GM21786 (cell line): Measurements from ENCODE around the gene KIF5C.
A peak's percentile ranks its signal among the peaks of the same experiment; 100 is the strongest.

Experiments
- ATAC-seq: cut with Tn5 transposase; IDR thresholded peaks from one replicate; pipeline ENCODE4 v1.9.1; 2021; ENCODE audit not compliant: unreplicated experiment

KIF5C gene

GRCh38 chr2:148984449-148984848 is 109.4 kb downstream of the KIF5C start:
- ATAC-seq = no peak

GRCh38 chr2:148987286-148987685 is 112.3 kb downstream of the KIF5C start:
- no peak for ATAC-seq

DNA sequence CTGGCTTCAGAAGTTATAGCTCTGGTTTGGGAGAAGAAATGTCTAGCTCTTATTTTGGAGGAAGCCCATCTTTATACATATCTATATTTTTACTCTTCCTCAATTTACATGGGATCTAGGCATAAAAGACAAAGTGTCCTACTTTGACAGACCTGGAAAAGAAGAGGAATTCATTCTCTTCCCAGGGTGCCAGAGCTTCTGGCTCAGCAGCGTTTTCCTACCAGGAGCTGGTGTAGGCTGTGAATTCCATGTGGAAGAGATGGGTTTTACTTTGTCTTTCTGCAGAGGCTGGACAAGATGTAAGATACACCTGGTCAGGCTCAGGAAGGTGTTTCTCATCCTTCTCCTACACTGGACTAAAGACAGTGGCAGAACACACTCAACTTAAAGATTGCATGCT is 113.3 kb downstream of the KIF5C start:
- no peak for ATAC-seq

DNA sequence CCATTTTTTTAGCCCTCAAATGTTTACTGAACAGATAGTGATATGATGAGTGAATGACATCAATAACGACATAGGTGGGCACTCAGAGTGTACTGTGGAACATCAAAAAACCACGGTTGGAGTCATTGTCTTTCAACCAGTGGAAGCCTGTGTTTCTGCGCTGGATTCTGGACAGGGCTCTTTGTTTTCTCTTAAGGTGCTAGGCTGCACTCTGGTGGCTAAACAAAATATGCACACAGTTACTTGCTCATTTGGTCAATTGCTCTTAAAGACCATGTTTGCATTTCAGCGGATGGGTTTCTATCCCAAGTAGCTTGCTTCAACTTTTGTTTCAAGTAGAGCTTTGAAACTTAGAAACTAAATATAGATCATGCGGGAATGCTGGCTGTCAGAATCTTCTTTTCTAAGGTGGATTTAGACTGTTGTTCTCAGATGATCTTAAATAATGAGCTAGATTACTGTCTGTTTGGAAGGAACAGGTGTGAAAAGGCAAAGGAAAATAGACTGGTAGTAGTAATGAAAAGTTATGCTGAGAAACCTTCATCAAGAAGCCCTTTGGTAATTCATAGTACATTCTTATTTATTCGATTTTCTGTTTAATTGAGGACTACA is 115.0 kb downstream of the KIF5C start:
- ATAC-seq = peak; percentile 80

- ATAC-seq = no peak
Observed at GRCh38 chr2:148990968-148991367, 115.9 kb downstream of the KIF5C start.

DNA sequence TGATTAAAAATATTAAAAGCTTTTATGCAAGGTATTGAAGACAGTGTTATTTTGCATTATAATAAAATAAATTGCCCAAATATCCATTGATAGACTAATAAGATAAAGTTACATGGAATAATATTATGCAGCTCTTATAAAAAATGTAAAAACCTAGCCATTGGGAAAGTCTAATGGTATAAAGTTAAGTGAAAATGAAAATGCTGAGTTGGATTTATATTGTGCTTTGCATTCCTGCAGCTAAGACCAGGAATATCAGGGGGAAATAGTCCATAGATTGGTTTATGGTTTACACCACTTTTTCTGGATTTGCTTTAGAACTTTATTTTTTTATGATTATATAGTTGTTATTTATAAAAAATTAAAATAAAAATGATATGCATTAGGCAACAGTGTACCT is 117.4 kb downstream of the KIF5C start:
- no peak for ATAC-seq

DNA sequence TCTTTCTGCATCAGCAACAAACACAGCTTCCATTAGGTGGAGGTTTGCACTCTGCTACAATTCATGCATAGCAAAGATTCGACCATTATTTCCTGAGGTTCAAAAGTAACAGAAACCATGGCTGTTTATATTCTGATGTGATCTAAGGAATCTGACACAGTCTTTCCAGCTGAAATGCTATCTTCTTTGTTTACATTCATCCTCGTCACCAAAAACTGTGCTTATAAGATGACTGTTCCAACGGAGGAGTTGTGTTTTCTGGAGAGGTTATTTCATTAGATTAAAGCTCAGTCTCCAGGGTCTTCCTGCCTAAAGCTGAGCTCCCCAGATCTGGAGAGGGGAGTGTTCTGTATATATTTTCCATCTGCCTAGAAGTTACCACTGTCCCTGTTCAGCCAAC is 118.3 kb downstream of the KIF5C start:
- no peak for ATAC-seq

GRCh38 chr2:148994341-148994740 is 119.3 kb downstream of the KIF5C start:
- no peak for ATAC-seq

- no peak for ATAC-seq
Observed at GRCh38 chr2:148996805-148997204, 121.8 kb downstream of the KIF5C start.

- ATAC-seq = no peak
Observed at GRCh38 chr2:148998165-148998830, 123.3 kb downstream of the KIF5C start.

DNA sequence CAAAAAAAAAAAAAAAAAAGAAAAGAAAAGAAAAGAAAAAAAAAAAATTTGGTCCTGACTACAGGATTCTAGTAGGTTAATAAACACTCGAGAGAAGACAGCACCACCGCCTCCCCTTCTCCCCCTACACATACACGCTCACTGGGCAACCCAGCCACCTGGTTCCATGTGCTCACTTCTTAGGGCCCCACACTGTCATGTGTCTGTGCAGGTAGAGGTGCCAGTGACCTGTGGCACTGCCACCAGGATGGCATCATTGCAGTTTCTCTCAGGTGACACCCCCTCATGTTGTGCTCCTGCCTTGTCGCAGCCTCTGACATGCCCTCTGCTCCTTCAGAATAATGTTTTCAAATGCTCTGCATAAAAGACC is 123.8 kb downstream of the KIF5C start:
- ATAC-seq = no peak

- ATAC-seq = no peak
Observed at GRCh38 chr2:148999451-148999921, 124.5 kb downstream of the KIF5C start.

DNA sequence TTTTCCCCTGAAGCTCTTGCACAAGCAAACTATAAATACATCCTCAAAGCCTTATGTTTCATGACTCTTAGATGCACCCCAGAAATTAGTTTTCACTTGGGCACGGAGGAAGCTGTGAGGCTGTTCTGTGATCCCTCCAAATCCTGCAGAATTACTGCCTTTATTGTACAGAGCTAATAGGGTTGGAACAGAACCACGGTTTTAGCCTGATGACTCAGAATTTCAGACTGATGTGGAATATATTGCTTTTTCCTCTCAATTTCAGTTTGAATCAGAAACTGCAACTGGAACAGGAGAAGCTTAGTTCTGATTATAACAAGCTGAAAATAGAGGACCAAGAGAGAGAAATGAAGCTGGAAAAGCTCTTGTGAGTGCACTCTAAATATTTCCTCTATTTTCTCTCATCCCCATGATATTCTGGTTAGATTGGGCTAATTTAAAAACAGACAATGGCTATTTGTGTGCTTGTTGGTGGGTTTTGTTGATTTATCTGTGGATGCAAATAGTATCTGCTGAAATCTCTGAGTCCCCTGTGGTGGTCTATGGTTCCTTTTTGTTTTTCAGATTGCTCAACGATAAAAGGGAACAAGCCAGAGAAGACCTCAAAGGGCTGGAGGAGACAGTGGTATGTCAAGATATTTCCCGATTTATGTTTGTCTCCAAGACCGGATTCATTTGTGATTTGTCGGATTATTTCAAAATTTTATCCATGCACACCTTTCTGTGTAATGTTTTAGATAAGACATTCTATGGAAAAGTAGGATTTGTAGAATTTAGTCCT is 125.3 kb downstream of the KIF5C start:
- ATAC-seq = no peak

GRCh38 chr2:149001496-149001895 is 126.5 kb downstream of the KIF5C start:
- no peak for ATAC-seq

DNA sequence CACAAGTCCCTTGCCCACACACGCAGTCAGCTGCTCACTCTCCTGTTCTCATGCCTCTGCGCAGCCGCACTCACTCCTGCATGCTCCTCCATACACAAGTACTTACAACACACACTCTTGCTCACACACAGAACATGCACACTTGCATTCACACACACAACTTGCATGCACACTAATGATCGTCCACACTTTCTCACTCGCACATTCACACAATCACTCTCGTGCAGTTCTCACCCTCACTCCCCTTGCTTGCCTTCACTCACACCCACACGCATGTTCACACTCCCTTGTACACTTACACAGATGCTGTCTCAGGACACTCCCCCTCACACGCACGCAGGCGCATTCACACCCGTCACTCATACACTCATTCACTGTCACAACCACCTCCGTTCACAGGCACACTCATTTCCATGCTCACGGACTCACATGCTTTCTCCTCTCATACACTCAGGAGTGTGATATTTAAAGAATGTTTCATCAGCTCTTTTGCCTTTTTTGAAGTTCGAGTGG is 127.4 kb downstream of the KIF5C start:
- ATAC-seq = no peak

DNA sequence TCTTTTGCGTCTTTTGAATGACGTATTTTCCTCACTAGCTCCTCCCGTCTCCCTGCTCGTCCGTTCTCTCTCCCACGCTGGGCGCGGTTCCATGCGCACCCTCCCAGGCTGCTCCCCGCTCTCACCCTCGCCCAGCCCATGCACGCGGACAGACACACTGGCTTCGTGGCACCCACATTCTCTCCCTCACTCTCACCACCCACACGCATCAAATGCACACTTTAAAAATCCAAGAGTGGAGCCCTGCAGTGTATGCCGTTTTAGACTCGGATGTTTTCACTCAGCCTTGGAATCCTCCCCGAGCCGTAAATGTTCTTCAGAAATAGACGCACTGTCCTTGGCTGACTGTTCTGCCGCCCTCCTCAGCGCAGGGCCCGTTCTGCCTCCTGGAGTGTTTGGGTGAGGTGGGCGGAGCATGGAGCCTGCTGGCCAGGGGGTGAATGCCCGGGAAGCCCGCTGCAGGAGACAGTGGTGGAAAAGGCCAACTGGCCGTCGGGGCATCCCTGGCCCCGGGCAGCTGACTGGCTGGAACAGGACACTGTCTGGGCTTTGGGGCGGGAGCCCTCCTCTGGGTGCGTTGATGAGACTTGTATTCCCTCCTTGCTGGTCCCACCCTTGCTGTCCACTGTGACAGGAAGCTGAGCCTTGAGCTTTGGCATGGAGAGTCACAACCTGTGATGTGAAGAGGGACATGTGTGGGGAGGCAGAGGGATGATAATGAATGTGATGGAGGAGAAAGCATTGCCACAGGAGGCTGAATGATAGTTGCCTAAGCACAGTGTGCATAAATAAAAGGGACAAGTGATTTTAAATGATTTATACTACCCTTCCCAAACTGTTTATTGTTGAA is 128.1 kb downstream of the KIF5C start:
- no peak for ATAC-seq

DNA sequence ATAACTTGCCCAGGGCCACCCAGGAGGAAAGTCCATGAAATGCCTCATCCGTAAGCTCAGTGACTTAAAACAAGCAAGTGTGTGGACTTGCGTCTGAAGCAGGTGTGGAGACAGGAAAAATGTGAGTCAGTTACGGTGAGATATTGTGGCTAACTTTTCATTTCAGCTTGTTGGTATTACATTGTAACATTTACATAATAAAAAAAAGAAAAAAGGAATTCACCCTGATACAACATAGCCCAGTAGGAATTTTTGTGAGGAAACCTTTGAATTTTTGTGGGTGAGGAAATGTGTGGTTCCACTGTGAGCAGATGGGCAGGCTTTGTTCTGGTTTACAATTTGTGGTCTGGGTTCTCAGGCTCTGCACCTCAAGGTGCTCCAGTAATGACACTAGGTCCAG is 129.8 kb downstream of the KIF5C start:
- no peak for ATAC-seq

GRCh38 chr2:149005471-149006077 is 130.5 kb downstream of the KIF5C start:
- ATAC-seq = no peak

GRCh38 chr2:149006883-149007543 is 132.0 kb downstream of the KIF5C start:
- ATAC-seq = no peak

DNA sequence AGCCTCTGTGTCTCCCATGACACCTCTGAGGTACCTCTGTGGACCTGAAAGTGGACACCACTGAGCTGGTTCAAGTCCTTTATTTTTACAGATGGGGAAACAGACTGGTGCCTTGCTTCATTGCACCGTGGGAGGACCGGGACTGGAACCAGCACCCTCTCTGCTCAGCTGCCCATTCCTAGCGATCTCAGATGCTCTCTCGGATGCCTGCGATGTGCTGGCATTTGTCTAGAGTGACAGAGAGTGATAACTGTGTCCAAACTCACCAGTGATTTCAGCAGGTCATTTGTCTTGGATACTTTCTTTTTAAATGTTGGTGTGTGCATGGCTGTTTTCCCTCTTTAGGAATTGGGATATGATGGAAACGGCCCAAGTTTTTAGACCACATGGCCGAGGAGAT is 133.4 kb downstream of the KIF5C start:
- no peak for ATAC-seq
